Superior temporal gyrus (tissue), 1 donor: ENCODE measurements around the gene SETD1B.
"Not testable (repeated sequence)": the region's sequence is repeated elsewhere in the genome, so short reads cannot be mapped to it uniquely, and the experiment has no call there.

Source experiments
- DNase-seq: peaks from one replicate; pipeline ENCODE4 v3.0.0-alpha.2; 2016; ENCODE audit errors: extremely low spot score

SETD1B gene

DNA sequence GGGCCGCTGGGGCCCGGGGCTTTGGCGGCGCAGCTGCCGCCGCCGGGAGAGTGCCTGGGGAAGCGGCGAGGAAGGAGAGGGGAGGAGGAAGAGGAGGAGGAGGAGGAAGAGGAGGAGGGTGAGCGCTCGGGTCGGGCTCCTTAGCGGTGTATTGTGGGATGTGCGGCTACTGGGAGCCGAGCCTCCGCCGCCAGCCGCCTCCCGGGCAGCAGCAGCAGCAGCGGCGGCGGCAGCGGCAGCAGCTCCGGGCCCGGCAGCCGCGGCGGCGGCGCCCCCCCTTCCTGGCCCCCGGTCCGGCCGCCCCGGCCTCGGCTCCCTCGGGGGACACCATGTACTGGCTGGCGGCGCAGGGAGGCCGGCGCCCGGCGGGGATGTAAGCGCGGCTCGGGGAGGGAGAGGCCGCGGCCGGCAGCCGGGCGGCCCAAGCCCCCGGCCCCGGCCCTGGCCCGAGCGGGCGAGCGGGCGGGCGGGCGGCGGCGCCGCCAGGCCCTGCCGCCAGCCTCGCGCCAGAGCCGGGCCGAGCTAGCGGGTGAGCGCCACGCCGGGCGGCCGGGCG, at the start of gene SETD1B:
TSS of gene SETD1B (plus strand) at position 149 of the 556 bp plus-strand sequence. CDS start 729 bp downstream, outside the sequence.
- peak; percentile 50 for DNase-seq

DNA sequence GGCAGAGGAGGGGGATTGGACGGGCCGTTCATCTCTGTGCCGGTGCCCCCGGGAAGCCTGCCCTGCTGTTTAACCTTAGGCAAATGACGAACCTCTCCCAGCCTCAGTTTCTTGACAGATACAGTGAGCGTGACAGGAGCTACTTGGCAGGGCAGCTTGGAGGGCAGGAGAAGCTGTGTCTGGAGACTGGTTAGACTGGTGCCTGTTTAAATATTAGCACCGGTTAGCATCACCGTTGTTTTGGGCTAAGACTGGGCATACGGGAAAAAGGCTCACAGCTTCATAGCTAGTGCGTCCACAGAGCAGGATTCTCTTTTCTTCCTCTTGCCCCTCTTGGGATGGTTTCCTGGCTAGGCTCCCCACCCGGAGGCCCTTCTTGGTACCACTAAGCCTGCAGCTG, 49.0 kb upstream of the SETD1B start:
- no peak for DNase-seq

DNA sequence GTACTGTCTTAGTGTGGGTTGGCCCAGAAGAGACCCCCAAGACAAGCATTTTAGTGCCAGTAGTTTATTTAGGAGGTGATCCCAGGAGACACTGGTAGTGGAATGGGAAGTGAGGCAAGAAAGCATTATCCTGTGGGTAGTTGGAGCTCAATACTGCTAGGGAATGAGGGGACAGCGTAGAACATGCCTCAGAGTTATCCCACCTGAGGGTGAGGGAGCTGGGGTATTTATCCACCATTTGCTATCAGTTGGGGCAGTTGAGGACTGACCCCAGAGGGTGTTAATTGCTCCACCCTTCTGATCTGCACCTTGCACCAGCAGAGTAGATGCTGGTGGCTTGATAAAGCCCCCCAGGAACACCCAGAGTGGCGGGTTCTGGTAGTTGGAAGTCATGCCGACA, 48.2 kb upstream of the SETD1B start:
- no peak for DNase-seq

DNA sequence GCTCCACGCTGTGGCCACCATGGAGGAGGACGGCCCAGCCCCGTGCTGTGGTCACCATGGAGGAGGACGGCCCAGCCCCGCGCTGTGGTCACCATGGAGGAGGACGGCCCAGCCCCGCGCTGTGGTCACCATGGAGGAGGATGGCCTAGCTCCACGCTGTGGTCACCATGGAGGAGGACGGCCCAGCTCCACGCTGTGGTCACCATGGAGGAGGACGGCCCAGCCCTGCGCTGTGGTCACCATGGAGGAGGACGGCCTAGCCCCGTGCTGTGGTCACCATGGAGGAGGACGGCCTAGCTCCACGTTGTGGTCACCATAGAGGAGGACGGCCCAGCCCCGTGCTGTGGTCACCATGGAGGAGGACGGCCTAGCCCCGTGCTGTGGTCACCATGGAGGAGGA, 45.3 kb upstream of the SETD1B start:
- DNase-seq: not testable (repeated sequence)

DNA sequence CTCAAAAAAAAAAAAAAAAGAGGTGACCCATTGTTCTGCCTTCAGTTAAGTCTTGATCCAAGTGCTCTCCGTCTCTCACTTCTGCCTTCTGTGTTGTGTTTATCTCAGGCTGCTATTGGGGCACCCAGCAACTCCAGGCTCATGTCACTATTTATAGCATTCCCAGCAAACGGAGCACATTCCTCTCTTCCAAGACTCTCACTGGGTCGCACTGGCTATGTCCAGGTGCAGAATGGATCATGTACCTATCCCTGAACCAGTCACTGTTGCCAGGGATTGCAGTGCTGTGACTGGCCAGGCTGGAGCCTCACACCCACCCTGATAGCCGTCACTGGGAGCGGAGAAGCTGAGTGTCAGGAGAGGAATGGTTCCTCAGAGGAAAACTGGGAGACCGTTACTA, 41.5 kb upstream of the SETD1B start:
- no peak for DNase-seq

DNA sequence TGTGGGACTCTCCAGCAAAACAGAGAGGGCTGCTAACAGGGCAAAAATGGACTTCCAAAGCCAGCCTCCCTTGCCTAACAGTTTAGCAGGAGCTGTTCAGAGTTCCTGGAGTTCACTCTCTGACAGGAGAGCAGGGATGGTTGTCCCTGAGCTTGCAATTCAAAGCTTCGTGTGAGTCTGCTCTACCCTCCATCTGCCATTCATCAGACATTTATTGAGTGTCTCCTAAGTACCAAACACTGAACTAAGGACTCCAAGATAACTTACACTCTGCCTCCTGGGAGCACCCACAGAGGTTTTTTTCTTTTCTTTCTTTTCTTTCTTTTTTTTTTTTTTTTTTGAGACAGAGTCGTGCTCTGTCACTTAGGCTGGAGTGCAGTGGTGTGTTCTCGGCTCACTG, 39.0 kb upstream of the SETD1B start:
- DNase-seq: no peak

DNA sequence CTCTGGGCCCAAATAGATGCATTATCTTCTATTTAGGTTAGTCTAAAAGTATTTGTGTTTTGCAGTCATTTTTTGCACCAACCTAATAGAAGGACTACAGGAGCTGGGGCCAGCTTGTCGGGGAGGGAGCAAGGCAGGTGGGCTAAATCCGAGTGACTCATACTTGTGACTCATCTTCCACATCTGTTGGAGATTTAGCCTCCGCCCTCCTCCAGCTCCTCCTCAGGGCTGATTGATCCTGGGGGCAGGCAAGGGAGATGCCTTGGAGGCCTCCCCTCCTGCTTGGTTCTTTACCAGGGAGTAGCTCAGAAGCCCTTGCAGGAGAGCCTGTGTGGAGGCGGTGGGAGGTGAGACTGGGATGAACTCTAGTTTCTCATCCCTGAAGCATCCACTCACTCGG, 38.2 kb upstream of the SETD1B start:
- no peak for DNase-seq

DNA sequence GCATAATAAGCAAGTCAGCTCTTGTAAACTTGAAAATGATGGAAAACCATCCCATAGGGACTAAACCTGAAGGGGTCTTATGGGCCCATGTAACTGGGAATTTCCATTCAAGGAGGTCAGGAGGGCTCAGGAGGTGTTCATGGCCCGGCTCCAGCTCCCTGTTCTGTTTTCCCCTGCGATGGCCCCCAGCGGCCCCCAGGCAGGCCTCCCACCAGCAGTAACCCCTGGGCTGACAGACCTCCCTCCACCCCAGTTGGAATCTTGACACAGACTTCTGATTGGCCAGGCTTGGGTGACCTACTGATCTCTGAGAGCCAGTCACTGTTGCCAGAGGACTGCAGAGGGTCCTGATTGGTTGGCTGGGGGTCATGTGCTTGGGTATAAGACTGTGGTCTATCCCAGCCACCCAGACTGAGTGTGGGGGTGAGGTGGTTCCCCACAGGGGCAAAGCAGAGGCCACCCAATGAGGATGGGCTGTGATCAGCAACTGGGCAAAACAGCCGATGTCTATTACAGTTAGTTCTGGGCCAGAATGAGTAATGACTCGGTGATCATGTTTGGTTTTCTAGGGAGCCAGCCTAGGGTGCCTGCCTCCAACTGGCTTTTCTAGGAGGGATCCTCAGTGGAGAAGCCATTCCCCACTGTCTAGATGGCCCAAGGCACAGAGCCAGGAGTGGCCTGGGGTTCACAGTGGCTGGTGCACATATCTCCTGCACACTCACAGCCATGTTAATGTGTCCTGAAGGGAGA, 37.3 kb upstream of the SETD1B start:
- DNase-seq: no peak

DNA sequence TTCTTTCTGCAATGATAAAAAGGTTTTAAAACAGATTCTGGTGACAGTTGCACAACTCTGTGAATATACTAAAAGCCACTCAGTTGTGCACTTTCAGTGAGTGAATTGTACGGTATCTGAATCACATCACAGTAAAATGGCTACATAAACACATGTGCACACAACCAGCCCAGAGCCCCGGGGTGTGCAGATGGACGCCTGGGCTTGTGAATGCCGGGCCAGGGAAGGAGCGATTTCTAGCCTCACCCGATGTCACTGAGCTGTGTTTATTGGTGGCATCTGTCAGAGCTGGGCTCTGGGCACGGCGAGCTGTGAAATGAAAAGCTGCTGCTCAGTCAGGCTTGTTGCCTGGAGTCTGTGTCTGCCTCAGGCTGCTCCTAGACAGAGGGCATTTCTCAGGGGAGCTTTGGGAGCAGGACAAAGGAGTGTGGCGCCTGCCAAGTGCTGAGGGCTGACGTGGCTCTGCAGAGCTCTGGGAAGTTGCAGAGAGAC, 36.2 kb upstream of the SETD1B start:
- DNase-seq: peak; percentile 60

DNA sequence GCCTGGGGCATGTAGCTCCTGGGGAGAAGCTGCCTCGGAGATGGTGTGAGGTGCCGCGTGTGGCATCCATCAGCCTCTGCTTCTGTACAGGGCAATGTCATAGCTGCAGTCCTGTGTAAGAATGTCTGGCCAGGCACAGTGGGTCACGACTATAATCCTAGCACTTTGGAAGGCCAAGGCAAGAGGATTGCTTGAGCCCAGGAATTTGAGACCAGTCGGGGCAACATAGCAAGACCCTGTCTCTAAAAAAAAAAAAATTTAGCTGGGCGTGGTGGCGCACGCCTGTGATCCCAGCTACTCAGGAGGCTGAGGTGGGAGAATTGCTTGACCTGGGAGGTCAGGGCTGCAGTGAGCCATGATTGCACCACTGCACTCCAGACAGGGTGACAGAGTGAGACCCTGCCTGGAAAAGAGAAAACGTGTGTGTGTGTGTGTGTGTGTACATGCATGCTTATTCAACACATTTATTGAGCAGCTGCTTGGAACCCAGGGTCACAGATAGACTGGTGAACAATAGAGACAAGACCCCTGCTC, 34.4 kb upstream of the SETD1B start:
- DNase-seq: no peak

DNA sequence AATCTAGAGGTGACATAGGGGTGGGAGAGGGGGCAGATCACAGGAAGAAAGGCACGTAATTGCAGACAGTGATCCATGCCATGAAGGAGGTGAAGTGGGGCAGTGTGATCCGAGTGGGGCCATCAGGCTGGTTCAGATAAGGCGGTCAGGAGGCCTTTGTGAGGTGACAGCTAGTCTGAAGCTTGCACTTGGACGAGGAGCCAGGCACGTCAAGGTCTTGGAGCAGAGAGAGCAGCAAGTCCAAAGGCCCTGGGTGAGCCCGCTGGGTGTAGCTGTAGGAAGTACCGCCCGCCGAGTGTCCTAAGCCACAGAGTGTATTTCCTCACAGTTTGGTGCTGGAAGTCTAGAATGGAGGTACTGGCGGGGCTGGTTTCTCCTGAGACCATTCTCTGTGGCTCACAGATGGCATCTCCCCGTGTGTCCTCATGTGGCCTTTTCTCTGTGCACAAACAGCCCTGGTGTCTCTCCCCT, 33.9 kb upstream of the SETD1B start:
- DNase-seq: no peak

DNA sequence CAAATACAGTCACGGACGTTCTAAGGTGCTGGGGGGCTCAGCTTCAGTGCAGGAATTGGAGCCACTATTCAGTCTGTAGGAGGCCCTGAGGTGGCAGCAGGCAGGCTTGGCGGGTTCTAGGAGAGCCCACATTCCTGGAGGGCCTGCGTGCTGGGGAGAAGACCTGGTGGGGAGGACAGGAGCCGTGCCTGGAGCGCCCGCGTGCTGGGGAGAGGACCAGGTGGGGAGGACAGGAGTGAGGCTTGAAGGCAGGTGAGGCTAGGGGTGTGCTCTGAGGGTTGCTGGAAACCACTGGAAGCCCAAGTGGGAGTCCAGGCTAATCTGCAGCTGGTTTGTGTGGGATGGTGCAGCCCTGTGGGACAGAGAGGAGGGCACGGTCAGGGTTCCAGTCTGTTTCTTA, 33.4 kb upstream of the SETD1B start:
- DNase-seq: no peak

DNA sequence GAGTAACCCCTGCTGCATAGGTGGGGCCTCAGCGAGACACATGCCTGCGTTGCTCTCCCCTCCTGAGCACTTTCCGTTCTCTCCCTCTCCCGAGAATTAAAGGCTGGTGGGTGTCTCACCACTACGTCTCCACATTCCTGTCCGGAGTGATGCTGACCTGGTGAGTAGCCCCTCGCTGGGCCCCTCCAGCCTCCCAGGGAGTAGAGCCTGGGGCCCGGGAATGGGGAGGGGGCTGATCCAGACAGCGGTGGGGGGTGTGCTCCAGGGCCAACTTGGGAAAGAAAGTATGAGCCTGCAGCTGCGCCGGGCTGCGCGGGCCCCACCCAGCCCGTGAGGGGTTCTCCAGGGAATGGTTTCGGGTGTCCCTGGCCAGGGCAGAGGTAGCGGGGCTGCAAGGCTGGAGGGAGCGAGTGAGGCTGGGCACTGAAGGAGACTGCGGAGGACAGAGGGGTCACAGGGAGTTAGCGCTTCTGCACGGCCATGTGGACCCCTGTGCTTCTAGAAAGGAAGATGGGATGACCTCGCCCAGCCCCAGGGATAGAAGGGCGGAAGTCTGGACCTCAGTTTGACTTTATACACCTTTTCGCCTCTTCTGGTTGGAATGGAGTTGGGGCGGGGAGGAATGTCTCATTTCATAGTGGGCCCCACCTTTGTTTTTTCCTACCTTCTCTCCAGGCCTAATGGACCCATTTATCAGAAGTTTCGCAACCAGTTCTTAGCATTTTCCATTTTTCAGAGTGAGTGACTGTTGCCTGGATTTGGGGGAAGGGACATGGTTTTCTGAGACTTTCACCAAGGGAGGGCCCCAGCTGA, 32.8 kb upstream of the SETD1B start:
- no peak for DNase-seq

DNA sequence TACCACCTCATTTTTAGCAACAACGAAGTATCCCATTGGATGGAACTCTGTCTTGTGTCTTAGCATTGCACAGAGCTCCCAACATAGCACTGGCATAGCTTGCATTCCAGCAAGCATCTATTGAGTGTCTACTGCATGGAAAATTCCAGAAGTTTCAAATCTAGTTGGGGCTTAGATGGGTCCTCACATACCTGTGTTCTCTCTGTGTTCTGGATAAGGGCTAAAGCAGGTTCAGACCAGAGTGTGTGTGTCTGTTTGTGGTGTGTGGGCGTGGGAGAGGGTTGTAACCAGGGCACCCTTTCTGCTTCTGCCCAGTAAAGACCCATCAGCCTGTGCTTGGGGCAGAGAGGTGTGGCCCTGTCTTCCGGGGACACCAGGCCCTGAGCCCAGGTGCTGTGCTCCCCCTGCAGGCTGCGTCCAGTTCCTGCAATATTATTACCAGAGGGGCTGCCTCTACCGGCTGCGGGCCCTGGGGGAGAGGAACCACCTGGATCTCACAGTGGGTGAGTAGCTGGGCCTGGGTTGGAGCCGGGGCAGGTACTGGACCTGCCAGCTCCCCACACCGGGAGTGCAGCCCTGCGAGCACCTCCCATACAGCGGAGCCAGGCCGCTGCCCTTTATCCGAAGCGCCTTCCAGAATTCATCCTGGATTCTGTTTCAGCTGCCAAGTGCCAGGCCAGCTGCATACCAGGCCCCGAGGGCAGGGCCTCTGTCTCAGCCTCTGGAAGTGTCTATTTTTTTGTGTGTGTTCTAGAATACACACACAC, 30.6 kb upstream of the SETD1B start:
- peak; percentile 64 for DNase-seq

DNA sequence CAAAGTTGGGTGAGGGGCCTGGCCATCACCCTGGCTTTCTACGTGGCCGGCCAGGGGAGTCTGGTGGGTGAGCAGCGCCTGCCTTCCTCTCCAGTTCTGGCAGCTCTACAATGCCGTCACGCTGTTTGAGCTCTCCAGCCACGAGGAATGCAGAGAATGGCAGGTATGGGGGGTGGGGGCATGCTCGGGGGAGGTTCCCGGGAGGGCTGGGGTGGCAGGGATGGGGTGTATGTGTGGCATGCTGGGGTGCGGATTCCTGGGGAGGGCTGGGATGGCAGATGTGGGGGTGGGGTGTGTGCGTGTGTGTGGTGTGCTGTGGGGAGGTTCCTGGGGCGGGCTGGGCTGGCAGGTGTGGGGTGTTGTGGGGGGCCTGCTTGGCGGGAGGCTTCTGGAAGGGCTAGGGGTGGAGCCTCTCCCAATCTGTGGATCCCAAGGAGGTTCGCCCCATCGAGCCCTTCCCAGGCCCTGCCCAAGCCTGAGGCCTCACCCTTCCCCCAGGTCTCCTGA, 28.8 kb upstream of the SETD1B start:
- no peak for DNase-seq

DNA sequence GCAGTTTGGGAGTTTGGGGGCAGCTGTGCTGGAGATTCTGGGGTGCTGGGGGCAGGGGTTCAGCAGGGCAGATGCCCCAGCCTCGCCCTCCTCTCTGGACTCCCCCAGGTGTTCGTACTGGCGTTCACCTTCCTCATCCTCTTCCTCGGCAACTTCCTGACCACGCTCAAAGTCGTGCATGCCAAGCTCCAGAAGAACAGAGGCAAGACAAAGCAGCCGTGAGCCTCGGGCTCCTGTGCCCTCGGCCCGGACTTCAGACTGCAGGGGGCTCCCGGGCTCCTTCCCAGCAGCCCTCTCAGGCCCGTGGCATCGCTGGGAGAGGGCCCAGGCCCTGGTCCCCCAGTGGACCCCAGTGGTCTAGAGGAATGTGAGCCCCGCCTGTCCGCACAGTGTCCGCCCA, 28.3 kb upstream of the SETD1B start:
- no peak for DNase-seq

DNA sequence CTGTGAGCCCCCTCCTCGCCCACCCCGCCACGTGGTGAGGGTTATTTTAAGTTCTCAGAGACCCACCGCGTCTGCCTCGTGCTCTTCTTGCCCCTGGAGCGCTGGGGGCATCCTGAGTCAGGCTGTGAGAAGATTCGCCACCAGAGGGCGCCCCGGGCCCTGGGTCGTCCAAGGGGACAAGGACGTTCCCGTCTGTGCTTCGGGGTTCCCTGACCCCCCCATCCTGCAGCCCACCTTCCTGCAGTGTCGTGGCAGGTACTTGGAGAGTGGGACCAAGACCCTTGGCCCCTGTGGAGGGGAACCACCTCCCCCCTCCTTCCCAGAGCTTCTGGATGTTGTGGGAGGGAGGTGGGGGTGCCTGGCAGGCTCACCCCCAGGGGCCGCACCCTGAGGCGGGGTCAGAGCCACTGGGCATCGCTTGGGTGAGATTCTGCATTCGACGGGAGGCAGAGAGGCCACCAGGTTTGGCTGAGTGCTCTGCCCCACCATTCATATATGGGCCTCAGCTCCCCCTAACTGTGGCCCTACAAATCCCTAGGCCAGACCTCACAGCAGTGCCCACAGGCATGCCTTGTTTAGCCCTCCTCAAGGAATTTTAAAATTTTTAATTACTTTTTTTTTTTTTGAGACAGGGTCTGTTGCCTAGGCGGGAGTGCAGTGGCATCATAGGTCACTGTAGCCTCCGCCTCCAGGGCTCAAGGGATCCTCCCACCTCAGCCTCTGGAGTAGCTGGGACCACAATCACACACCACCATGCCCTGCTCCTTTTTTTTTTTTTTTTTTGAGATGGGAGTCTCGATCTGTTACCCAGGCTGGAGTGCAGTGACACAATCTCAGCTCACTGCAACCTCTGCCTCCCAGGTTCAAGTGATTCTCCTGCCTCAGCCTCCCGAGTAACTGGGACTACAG, 27.4 kb upstream of the SETD1B start:
- DNase-seq: peak; percentile 66

DNA sequence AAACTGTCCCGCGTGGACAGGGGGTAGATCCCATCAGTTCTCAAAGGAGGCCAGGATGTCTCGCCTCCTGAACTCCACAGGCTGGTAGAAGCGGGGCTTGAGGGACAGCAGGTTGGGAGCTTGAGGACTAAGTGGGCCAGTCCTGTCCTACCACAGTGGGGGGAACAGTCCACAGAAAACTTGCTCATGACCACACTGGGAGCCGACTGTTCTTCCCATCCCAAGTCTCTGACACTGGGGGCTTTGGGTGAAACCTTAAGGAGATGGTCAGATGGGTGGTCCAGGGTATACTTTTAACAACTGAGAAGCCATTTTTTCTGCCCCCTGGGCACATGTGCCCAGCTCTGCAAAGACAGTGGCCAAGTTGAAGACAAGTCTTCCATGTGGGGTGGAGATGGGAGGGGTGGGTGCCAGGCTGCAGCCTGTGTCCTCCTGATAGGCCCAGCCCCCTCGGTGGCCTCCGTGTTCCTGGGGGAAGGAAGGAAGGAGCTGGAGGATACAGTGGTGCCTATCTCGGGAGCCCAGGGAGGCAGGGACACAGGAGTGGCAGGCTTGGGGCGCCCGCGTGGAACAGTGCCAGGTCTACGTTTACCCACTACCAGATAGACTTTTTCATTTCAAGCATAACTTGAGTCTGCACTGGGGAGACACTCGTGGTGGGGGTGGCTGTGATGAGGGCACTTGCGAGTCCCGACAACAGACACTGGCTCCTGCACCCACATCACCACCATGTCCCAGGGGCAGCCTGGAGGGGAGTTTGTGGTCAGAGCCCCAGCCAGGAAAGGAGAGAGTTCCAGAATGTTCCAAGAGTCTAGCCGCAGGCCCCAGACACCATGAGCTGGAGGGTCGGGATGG, 25.0 kb upstream of the SETD1B start:
- no peak for DNase-seq

DNA sequence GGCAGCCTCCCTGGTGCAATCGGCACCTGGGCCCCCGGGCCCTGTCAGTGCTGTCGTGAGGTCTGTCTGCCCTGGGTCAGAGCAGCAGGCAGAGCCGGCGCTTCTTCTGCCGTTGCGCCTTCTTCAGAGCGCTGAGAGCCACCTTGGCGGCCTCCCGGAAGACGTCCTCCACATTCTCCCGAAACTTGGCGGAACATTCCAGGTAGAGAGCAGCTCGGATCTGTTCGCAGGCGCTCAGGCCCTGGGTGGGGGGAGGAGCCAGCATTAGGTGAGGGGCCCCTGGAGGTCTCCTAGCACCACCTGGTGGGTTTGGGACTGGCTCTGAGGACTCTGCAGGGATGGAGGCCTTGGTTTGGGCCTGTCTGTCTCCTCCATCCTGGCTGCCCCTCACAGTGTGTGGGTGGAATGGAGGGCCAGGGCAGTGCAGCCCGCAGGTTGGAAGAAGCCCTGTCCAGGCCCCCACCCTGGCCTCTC, 24.4 kb upstream of the SETD1B start:
- no peak for DNase-seq
